ENCODE data around the gene NDUFS8.

NDUFS8 gene

GRCh38 chr11:68003846-68004550 lies 26.5 kb upstream of the NDUFS8 start, which contains the start of gene UNC93B1:
Gene UNC93B1 (minus strand): TSS chr11:68004097. CDS start chr11:68004043, 54 bp downstream.
- peak; percentile 87 for DNase-seq

- DNase-seq, result peak; percentile 11
Measured at GRCh38 chr11:68004551-68005335, 25.7 kb upstream of the NDUFS8 start.

- peak; percentile 12 for DNase-seq
Measured at GRCh38 chr11:68006606-68007166, 23.8 kb upstream of the NDUFS8 start.

- no peak for DNase-seq
Measured at GRCh38 chr11:68007498-68008380, 22.7 kb upstream of the NDUFS8 start.

- no peak for DNase-seq
Measured at GRCh38 chr11:68008381-68009337, 21.8 kb upstream of the NDUFS8 start.

GRCh38 chr11:68009391-68010089 lies 20.9 kb upstream of the NDUFS8 start:
- DNase-seq, result no peak

GRCh38 chr11:68010090-68011041 lies 20.1 kb upstream of the NDUFS8 start, which contains the start of gene ALDH3B1:
Gene ALDH3B1 (plus strand): TSS chr11:68010327. CDS start chr11:68015298, 4,971 bp downstream.
- peak; percentile 80 for DNase-seq

- DNase-seq, result no peak
Measured at GRCh38 chr11:68011051-68011943, 19.2 kb upstream of the NDUFS8 start.

- DNase-seq, result no peak
Measured at GRCh38 chr11:68012044-68012842, 18.2 kb upstream of the NDUFS8 start.

- no peak for DNase-seq
Measured at GRCh38 chr11:68012843-68013610, 17.5 kb upstream of the NDUFS8 start.

GRCh38 chr11:68013611-68014156 lies 16.8 kb upstream of the NDUFS8 start:
- DNase-seq, result no peak

- DNase-seq, result no peak
Measured at GRCh38 chr11:68014157-68014946, 16.1 kb upstream of the NDUFS8 start.

GRCh38 chr11:68014947-68015447 lies 15.5 kb upstream of the NDUFS8 start:
- no peak for DNase-seq

- DNase-seq, result no peak
Measured at GRCh38 chr11:68015467-68015866, 15.0 kb upstream of the NDUFS8 start.

- DNase-seq, result no peak
Measured at GRCh38 chr11:68016161-68016903, 14.1 kb upstream of the NDUFS8 start.
